ENCODE measurements around the gene MRPS26.

MRPS26 gene

DNA sequence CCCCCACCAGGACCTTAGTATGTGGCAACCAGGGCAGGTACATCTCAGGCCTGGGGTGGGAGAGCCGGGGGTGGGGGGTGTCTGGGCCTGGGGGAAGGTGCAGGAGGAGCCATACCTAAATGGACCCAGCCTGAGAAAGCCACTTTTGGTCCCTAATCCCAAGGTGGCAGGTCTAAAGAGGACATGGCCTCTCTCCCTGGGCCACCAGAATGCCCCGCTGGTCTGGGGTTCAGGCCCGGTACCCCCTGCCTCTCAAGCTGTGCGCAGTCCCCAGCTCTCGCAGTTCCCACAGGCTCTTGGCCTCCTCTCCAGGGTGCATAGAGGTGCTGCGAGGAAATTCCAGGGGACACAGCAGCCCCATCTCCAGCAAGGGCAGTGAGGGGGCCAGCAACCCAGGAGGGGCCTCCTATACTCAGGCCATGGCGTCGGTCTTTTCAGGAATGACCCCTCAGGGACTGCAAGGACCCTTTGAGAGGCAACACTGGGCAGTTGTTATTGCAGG, 39.8 kb downstream of the MRPS26 start:
- no peak for DNase-seq (ENCODE audit: low read depth)
- no peak overlapping the region for H3K4me3 ChIP-seq (ENCODE audit: low read depth, low read length)
- TF ChIP-seq CTCF (IDR thresholded peaks at IDR 0.05; ENCODE audit: control insufficient read depth, extremely low read depth, insufficient read depth), result no peak

- no peak for TF ChIP-seq CTCF (IDR thresholded peaks at IDR 0.05; ENCODE audit: control insufficient read depth, extremely low read depth, insufficient read depth)
- H3K4me3 ChIP-seq (ENCODE audit: low read depth, low read length), result no peak overlapping the region
- DNase-seq (ENCODE audit: low read depth), result no peak
Measured at GRCh38 chr20:3088031-3088430, 42.2 kb downstream of the MRPS26 start.

DNA sequence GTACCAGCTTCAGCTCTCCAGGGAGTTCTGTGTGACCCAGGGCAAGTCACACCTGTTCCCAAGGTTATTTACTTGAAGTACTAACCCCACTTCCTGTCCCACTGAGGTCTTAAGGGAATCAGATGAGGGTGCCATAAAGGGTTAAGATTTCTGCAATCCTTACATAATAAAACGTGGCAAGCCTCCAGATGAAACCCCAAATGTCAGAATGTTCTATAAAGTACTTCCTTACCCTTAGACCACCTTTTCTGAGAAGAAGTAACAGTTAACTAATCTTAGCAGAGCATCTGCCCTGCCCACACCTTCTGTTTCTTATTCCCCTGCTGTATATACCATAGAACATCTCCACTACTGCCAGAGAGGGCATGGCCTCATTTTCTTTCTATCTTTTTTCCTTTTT, 44.7 kb downstream of the MRPS26 start:
- TF ChIP-seq CTCF (IDR thresholded peaks at IDR 0.05; ENCODE audit: control insufficient read depth, extremely low read depth, insufficient read depth), result no peak
- DNase-seq (ENCODE audit: low read depth), result no peak
- no peak overlapping the region for H3K4me3 ChIP-seq (ENCODE audit: low read depth, low read length)

GRCh38 chr20:3092611-3093379, 46.9 kb downstream of the MRPS26 start:
- DNase-seq (ENCODE audit: low read depth), result no peak
- no peak overlapping the region for H3K4me3 ChIP-seq (ENCODE audit: low read depth, low read length)
- no peak for TF ChIP-seq CTCF (IDR thresholded peaks at IDR 0.05; ENCODE audit: control insufficient read depth, extremely low read depth, insufficient read depth)

DNA sequence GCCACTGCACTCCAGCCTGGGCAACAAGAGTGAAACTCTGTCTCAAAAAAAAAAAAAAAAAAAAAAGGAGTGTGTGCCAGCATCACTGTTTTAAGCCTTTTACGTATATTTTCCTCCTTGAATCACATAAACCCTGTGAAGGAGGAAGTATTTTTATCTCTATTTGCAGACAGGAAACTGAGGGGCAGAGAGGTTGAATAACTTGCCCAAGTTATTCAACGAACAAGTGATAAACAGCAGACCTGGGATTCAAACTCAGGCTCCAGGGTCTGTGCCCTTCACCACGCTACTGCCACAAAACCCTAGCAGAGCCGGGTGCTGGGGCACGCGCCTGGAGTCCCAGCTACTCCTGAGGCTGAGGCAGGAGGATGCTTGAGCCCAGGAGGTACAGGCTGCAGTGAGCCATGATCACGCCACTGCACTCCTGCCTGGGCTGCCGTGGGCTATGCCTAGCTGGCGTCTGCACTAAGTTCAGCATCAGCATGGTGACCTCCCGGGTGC, 48.1 kb downstream of the MRPS26 start:
- no peak for TF ChIP-seq CTCF (IDR thresholded peaks at IDR 0.05; ENCODE audit: control insufficient read depth, extremely low read depth, insufficient read depth)
- H3K4me3 ChIP-seq (ENCODE audit: low read depth, low read length), result no peak overlapping the region
- DNase-seq (ENCODE audit: low read depth), result no peak

DNA sequence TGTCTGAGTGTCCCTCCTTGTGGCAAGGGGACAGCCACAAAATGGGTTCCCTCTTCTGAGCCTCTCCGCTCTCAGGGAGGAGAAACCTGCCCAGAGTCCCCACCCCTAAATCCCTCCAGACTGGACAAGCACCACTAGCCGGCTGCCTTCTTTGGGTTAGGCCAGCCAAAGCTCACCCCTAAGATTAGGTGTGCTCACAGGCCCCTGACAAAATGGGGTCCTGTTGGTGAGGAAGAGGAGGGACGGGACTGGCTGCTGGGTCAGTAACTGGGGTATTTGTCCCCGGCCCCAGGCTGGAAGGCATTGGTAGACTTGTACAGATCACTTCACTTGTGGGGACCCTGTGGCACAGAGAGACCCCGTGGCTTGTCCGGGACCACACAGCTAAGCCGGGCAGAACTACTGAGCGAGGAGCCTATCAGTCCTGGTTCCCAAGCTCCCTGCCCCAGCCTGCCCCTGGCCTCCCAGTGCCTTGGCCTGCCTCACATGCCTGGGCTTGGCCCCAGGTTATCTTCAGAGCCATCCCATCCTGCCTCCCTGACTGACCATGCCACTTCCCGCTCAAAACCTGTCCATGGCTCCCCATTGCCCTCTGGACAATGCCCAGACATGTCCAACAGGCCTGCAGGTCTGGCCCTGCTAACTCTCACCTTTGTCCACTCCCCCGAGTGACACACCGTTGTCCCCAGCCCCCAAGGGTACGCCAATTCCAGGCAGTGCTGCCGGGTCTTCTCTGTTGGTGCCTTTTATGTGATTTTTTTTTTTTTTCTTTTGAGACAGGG, 49.2 kb downstream of the MRPS26 start:
- no peak for DNase-seq (ENCODE audit: low read depth)
- no peak overlapping the region for H3K4me3 ChIP-seq (ENCODE audit: low read depth, low read length)
- no peak for TF ChIP-seq CTCF (IDR thresholded peaks at IDR 0.05; ENCODE audit: control insufficient read depth, extremely low read depth, insufficient read depth)

All from LNCaP clone FGC (cell line).